Endothelial cell of umbilical vein (primary cell): ENCODE data around the gene TRDN. TPM values are rescaled to one million over a fixed set of nuclear protein-coding genes. Genes with fewer than 3 reads are reported as not detected.

Source experiments
- BruUV-seq: library from RNA; stranded (reverse); fragments of 400-500 nt; replicated peaks from 2 replicates; lab custom pipeline; 2021; lab: Mats Ljungman, UMichigan
- CTCF ChIA-PET: fragments of 300-600, 350-600 bp; sonication (Branson Sonifier 250); formaldehyde crosslinking; loops from one replicate; lab custom pipeline; 2021; ENCODE audit warnings: antibody characterized with exemption, inconsistent platforms; lab: Charles Lee
- POLR2A ChIA-PET: fragments of 300-600, 350-600 bp; sonication (Branson Sonifier 250); formaldehyde crosslinking; loops from one replicate; lab custom pipeline; 2021; ENCODE audit warnings: antibody characterized with exemption, inconsistent platforms; lab: Charles Lee
- DNase-seq: peaks from one replicate; pipeline ENCODE4 v3.0.0-alpha.2; 2011; ENCODE audit warnings: low read depth, low spot score
- FAIRE-seq: peaks from 2 replicates; lab custom pipeline; 2011; peaks lifted over from hg19 to GRCh38; lab: Jason Lieb, UNC
- H2AFZ ChIP-seq: 2 replicates; pipeline ENCODE4 v1.6.0; 2012; ENCODE audit warnings: low read depth, low read length, control low read depth, inconsistent platforms
- H3K27ac ChIP-seq: 2 replicates; pipeline ENCODE4 v1.5.1; 2011; ENCODE audit warnings: low read depth, mild to moderate bottlenecking, control low read depth, low read length, moderate library complexity; ENCODE audit not compliant: insufficient read depth
- H3K27me3 ChIP-seq, 2 experiments: 2 replicates each; pipeline versions ENCODE4 v1.6.0 to v1.6.1; 2011; ENCODE audit warnings: low read length in 2 of 2, mixed read lengths in 1 of 2; ENCODE audit not compliant: control insufficient read depth in 2 of 2, insufficient read depth in 2 of 2
- H3K36me3 ChIP-seq, 2 experiments: 2 replicates in 1 of 2; 3 replicates in 1 of 2; pipeline ENCODE4 v1.5.1; 2011; ENCODE audit warnings: low read length in 2 of 2, mild to moderate bottlenecking in 1 of 2, moderate library complexity in 1 of 2; ENCODE audit not compliant: control insufficient read depth in 2 of 2, insufficient read depth in 2 of 2; ENCODE audit errors: extremely low read depth in 1 of 2
- H3K4me1 ChIP-seq: 3 replicates; pipeline ENCODE4 v1.5.1; 2011; ENCODE audit warnings: mild to moderate bottlenecking, low read length; ENCODE audit not compliant: control insufficient read depth, insufficient read depth; ENCODE audit errors: extremely low read depth
- H3K4me2 ChIP-seq: 2 replicates; pipeline ENCODE4 v1.6.1; 2011; ENCODE audit warnings: low read length, control low read depth, mixed read lengths; ENCODE audit not compliant: insufficient read depth
- H3K4me3 ChIP-seq, 3 experiments: fragments of 200-600 bp in 1 of 3; sonication (generic), shearing (Covaris generic) in 1 of 3; replicated peaks in 1 of 3; 2 replicates each; pipeline ENCODE4 v1.5.1; 2011 to 2016; ENCODE audit warnings: control low read depth in 3 of 3, low read length in 3 of 3, mild to moderate bottlenecking in 2 of 3, inconsistent platforms in 1 of 3, low read depth in 1 of 3, moderate library complexity in 1 of 3; ENCODE audit not compliant: insufficient read depth in 1 of 3
- H3K79me2 ChIP-seq: 2 replicates; pipeline ENCODE4 v1.6.0; 2012; ENCODE audit warnings: low read length, inconsistent platforms; ENCODE audit not compliant: control insufficient read depth, insufficient read depth
- H3K9ac ChIP-seq: replicated peaks from 2 replicates; pipeline ENCODE3; 2011; ENCODE audit warnings: low read length, control low read depth; ENCODE audit not compliant: insufficient read depth; ENCODE audit errors: extremely low read depth
- H3K9me1 ChIP-seq: replicated peaks from 3 replicates; pipeline ENCODE4 v1.6.0; 2011; ENCODE audit warnings: mild to moderate bottlenecking, low read length; ENCODE audit not compliant: control insufficient read depth, insufficient read depth; ENCODE audit errors: extremely low read depth
- H3K9me3 ChIP-seq: replicated peaks from 2 replicates; pipeline ENCODE4 v1.5.1; 2012; ENCODE audit warnings: low read length, inconsistent platforms; ENCODE audit not compliant: control insufficient read depth, insufficient read depth
- H4K20me1 ChIP-seq: replicated peaks from 2 replicates; pipeline ENCODE3; 2011; ENCODE audit warnings: mild to moderate bottlenecking, low read length; ENCODE audit not compliant: control insufficient read depth, insufficient read depth; ENCODE audit errors: extremely low read depth
- EZH2 ChIP-seq: IDR thresholded peaks from 2 replicates; pipeline ENCODE4 v1.6.1; 2012; ENCODE audit warnings: borderline replicate concordance, low read depth, mild to moderate bottlenecking, moderate library complexity, low read length, inconsistent platforms; ENCODE audit not compliant: severe bottlenecking
- FOS ChIP-seq: IDR thresholded peaks from 2 replicates; pipeline ENCODE4 v1.6.1; 2011; ENCODE audit warnings: mild to moderate bottlenecking, low read length, moderate library complexity, borderline replicate concordance; ENCODE audit not compliant: insufficient read depth
- GATA2 ChIP-seq: IDR thresholded peaks from 2 replicates; pipeline ENCODE4 v1.7.0; 2011; ENCODE audit warnings: low read depth, mild to moderate bottlenecking, moderate library complexity, mixed read lengths, low read length; ENCODE audit not compliant: insufficient read length, insufficient read depth
- JUN ChIP-seq: IDR thresholded peaks from 2 replicates; pipeline ENCODE4 v1.6.1; 2011; ENCODE audit warnings: borderline replicate concordance, low read depth; ENCODE audit not compliant: insufficient read length, insufficient read depth
- MYC ChIP-seq: IDR thresholded peaks from one replicate; pipeline ENCODE4 v1.6.1; 2011; ENCODE audit warnings: mild to moderate bottlenecking, low read depth, low read length
- POLR2A ChIP-seq: IDR thresholded peaks from 2 replicates; pipeline ENCODE4 v1.6.1; 2012; ENCODE audit warnings: low read depth, mild to moderate bottlenecking, control low read depth, low read length
- POLR2AphosphoS5 ChIP-seq: IDR thresholded peaks from 2 replicates; pipeline ENCODE4 v1.6.1; 2012; ENCODE audit warnings: low read depth, mild to moderate bottlenecking, control low read depth, low read length, moderate library complexity; ENCODE audit not compliant: insufficient read depth
- dilution Hi-C: fragments of 300-500 bp; cut with MboI; formaldehyde crosslinking; loops from one replicate; pipeline ENCODE4 v1.15.0; 2019; ENCODE audit warnings: low sequenced_read_pairs; ENCODE audit not compliant: extremely low pct_ligation_motif_present
- intact Hi-C: fragments of 100-400 bp; cut with micrococcal nuclease; formaldehyde crosslinking; loops from one replicate; pipeline ENCODE4 v1.10.0; 2022
- polyA plus RNA-seq, 4 experiments: library from polyadenylated mRNA; depleted of rRNA in 3 of 4; stranded (reverse) in 3 of 4; unstranded in 1 of 4; fragments of >200 nt; gene quantifications; 2 replicates each; pipeline versions ENCODE4 v1.2.1 to v1.2.3, GENCODE V29; 2011 to 2012; ENCODE audit warnings: missing spikeins in 1 of 4
- total RNA-seq: library from RNA; stranded (reverse); gene quantifications from 2 replicates; pipeline ENCODE4 v1.2.3, GENCODE V29; 2021
- TF ChIP-seq, protein P1 (sequence below), 2 donors: IDR thresholded peaks; 1 replicate in 1 of 2; 2 replicates in 1 of 2; pipeline ENCODE4 v1.5.1; 2011; ENCODE audit warnings: low read length in 2 of 2, mild to moderate bottlenecking in 2 of 2, moderate library complexity in 2 of 2, control low read depth in 1 of 2, inconsistent platforms in 1 of 2, low read depth in 1 of 2; ENCODE audit not compliant: insufficient read depth in 1 of 2; ENCODE audit errors: extremely low read depth in 1 of 2
- TF ChIP-seq, protein P2 (sequence below): IDR thresholded peaks from 2 replicates; pipeline ENCODE4 v1.6.1; 2011; ENCODE audit not compliant: insufficient read depth, insufficient read length

The TRDN gene
- total and polyA plus RNA-seq, 2 donors (not counting 3 experiments of a cell fraction or from before 2014, with no cell fraction given): not detected

DNA sequence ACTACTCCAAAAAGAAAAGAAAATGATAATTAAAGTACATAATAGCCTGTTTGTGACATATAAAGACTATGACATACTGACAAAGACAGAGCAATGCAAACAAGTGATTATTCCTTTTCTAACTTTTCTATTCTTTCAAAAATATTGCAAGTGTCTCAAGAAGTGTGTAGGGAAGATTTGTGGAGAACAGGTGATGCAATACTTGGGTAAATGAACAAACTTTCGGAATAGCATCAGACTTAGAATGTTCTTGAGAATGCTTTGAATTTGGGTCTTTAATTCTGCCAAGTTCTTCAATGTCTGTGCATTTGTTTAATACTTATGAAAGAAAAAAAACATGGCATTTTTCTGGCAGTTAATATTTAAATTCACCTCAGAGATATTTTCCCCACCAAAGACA lies 40.0 kb upstream of the TRDN start:
- Histone ChIP-seq H3K4me1 (no peaks in the 10 kb centered on the region), H3K9me3 (no peaks in the 10 kb centered on the region), H2AFZ (no peak overlapping the region), H3K9ac (no peak overlapping the region), H3K4me2 (no peak overlapping the region), H3K79me2 (no peaks in the 10 kb centered on the region), H4K20me1 (no peaks in the 10 kb centered on the region), H3K9me1 (no peaks in the 10 kb centered on the region), H3K27me3 (no peaks in the 10 kb centered on the region), H3K36me3 (no peaks in the 10 kb centered on the region), H3K27ac (no peak overlapping the region), H3K4me3 (no peak overlapping the region)
- ChIA-PET POLR2A (no interaction called here), CTCF (no interaction called here)
- FAIRE-seq (no peak), DNase-seq (no peak)
- no TSS peak for BruUV-seq
- dilution Hi-C loops (no loop called here), intact Hi-C loops (no loop called here)
- TF ChIP-seq MYC (no peak), JUN (no peak), GATA2 (no peak), POLR2A (no peak), EZH2 (no peak), FOS (no peak), POLR2AphosphoS5 (no peak)
- TF ChIP-seq, protein P1, sequence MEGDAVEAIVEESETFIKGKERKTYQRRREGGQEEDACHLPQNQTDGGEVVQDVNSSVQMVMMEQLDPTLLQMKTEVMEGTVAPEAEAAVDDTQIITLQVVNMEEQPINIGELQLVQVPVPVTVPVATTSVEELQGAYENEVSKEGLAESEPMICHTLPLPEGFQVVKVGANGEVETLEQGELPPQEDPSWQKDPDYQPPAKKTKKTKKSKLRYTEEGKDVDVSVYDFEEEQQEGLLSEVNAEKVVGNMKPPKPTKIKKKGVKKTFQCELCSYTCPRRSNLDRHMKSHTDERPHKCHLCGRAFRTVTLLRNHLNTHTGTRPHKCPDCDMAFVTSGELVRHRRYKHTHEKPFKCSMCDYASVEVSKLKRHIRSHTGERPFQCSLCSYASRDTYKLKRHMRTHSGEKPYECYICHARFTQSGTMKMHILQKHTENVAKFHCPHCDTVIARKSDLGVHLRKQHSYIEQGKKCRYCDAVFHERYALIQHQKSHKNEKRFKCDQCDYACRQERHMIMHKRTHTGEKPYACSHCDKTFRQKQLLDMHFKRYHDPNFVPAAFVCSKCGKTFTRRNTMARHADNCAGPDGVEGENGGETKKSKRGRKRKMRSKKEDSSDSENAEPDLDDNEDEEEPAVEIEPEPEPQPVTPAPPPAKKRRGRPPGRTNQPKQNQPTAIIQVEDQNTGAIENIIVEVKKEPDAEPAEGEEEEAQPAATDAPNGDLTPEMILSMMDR (IDR thresholded peaks at IDR 0.05; ENCODE audit: extremely low read depth in 1 of 2, insufficient read depth in 1 of 2, low read depth in 1 of 2, low read length in 2 of 2): no peak
- TF ChIP-seq, protein P2, sequence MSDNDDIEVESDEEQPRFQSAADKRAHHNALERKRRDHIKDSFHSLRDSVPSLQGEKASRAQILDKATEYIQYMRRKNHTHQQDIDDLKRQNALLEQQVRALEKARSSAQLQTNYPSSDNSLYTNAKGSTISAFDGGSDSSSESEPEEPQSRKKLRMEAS: no peak
